Neural crest cell (in vitro differentiated cells): Measurements from ENCODE around the gene CIAO3. TPM values are rescaled to one million over a fixed set of nuclear protein-coding genes. Genes with fewer than 3 reads are reported as not detected.

Experiments
- DNase-seq: peaks from one replicate; pipeline ENCODE4 v3.0.0; 2021; ENCODE audit warnings: low read depth, mixed read lengths, low spot score
- H3K27ac Mint-ChIP-seq: one replicate; pipeline ENCODE4 v1.8.0; 2021; ENCODE audit warnings: mild to moderate bottlenecking, mixed read lengths; ENCODE audit not compliant: unreplicated experiment
- H3K27me3 Mint-ChIP-seq: 2 replicates; pipeline ENCODE4 v1.8.0; 2021; ENCODE audit warnings: low read depth, mild to moderate bottlenecking, mixed read lengths
- H3K36me3 Mint-ChIP-seq: 2 replicates; pipeline ENCODE4 v1.8.0; 2021; ENCODE audit warnings: low read depth, mild to moderate bottlenecking, mixed read lengths
- H3K4me1 Mint-ChIP-seq: 2 replicates; pipeline ENCODE4 v1.8.0; 2021; ENCODE audit warnings: mixed read lengths
- H3K4me3 Mint-ChIP-seq: one replicate; pipeline ENCODE4 v1.8.0; 2021; ENCODE audit warnings: mild to moderate bottlenecking, mixed read lengths
- H3K9me3 Mint-ChIP-seq: 2 replicates; pipeline ENCODE4 v1.8.0; 2021; ENCODE audit warnings: mixed read lengths
- total RNA-seq: library from RNA; stranded (reverse); gene quantifications from 2 replicates; pipeline ENCODE4 v1.2.1, GENCODE V29; 2021
- TF ChIP-seq, protein P1 (sequence below): fragments of 200-600 bp; sonication (generic); conservative IDR thresholded peaks from 2 replicates; pipeline ENCODE4 v1.5.0; 2021; ENCODE audit warnings: antibody characterized with exemption, mild to moderate bottlenecking

The CIAO3 gene
- total RNA-seq, 1 donor from 2014 or later, result 45.9 TPM

DNA sequence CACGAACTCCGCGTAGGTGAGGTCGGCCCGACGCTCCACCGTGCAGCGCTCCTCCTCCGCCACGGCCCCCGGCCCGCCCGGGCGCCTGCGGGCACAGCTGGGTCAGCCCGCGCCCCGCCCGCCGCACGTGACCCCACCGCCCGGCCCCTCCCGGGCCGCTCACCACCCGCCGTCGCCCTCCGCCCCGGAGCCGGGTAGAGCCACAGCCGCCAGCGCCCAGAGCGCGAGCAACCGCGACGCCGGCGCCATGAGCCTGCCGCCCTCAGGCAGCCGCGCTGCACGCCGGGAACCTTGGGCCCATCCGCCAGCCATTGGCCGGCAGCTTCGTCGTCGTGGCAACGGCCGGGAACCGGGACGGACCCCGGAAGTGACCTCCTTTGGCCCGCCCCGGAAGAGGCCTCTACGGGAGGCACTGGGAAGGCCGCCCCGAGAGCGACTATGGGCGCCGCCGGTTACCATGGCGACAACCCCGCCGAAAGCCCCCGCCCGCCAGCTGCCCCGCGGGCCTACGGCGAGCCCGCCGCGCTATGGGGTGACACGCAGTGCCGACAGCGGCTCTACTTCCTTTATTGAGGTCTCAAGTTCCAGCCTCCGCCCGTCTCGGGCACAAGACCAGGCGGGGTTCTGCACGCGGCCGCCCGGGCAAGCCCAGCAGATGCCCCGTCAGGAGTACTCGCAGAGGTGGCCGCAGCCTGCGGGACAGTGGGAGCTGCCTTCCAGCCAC is 56.6 kb downstream of the CIAO3 start, which contains the start of gene JMJD8:
JMJD8 (minus strand) TSS at position 264 of the 724 bp plus-strand sequence; CDS start at position 249, 15 bp downstream.
- TF ChIP-seq, protein P1, sequence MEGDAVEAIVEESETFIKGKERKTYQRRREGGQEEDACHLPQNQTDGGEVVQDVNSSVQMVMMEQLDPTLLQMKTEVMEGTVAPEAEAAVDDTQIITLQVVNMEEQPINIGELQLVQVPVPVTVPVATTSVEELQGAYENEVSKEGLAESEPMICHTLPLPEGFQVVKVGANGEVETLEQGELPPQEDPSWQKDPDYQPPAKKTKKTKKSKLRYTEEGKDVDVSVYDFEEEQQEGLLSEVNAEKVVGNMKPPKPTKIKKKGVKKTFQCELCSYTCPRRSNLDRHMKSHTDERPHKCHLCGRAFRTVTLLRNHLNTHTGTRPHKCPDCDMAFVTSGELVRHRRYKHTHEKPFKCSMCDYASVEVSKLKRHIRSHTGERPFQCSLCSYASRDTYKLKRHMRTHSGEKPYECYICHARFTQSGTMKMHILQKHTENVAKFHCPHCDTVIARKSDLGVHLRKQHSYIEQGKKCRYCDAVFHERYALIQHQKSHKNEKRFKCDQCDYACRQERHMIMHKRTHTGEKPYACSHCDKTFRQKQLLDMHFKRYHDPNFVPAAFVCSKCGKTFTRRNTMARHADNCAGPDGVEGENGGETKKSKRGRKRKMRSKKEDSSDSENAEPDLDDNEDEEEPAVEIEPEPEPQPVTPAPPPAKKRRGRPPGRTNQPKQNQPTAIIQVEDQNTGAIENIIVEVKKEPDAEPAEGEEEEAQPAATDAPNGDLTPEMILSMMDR, result no peak
- DNase-seq, result peak; percentile 91
- Mint-ChIP-seq H3K27me3 (peaks cover 8% of the 10 kb centered on the region), H3K27ac (peak within 1 kb of the TSS; percentile 12), H3K36me3 (peaks cover 5% of the 10 kb centered on the region), H3K4me1 (peaks cover 15% of the 10 kb centered on the region), H3K4me3 (peak within 1 kb of the TSS; percentile 90), H3K9me3 (no peaks in the 10 kb centered on the region)

DNA sequence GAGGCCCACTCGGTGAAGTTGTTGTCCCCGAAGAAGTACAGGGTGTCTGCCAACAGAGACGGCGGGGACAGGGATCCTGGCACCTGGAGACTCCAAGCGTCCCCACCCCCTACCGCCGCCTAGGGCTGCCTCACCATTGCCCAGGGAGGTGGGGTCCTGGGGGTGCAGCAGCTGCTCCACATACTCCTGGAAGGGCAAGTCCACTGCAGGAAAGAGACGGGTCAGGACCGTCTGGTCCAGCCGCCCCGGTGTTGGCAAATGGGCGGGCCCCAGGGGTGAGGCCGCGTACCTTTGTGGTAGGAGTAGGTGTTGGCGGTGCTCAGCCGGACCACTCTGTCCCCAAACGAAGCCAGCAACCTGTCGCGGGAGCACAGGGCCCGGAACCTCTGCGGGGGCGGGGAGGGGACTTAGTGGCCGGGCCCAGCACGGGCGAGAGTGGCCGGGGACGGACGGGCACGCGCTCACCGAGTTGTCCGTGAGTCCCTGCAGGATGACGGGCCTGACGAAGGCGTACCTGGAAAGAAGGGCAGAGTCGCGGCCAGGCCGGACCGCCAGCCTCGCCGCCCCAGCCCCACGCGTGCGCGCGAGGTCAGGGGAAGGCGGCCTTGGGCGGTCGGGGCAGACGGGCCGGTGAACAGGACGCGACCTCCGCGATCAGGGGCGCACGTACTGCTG is 57.3 kb downstream of the CIAO3 start:
- TF ChIP-seq, protein P1, result no peak
- peak overlapping the region; percentile 90 for H3K4me3 Mint-ChIP-seq
- DNase-seq, result no peak
- peaks cover 18% of the 10 kb centered on the region for H3K4me1 Mint-ChIP-seq
- H3K9me3 Mint-ChIP-seq, result no peaks in the 10 kb centered on the region
- H3K36me3 Mint-ChIP-seq, result peaks cover 5% of the 10 kb centered on the region
- H3K27me3 Mint-ChIP-seq, result peaks cover 10% of the 10 kb centered on the region
- H3K27ac Mint-ChIP-seq, result peak overlapping the region; percentile 12

DNA sequence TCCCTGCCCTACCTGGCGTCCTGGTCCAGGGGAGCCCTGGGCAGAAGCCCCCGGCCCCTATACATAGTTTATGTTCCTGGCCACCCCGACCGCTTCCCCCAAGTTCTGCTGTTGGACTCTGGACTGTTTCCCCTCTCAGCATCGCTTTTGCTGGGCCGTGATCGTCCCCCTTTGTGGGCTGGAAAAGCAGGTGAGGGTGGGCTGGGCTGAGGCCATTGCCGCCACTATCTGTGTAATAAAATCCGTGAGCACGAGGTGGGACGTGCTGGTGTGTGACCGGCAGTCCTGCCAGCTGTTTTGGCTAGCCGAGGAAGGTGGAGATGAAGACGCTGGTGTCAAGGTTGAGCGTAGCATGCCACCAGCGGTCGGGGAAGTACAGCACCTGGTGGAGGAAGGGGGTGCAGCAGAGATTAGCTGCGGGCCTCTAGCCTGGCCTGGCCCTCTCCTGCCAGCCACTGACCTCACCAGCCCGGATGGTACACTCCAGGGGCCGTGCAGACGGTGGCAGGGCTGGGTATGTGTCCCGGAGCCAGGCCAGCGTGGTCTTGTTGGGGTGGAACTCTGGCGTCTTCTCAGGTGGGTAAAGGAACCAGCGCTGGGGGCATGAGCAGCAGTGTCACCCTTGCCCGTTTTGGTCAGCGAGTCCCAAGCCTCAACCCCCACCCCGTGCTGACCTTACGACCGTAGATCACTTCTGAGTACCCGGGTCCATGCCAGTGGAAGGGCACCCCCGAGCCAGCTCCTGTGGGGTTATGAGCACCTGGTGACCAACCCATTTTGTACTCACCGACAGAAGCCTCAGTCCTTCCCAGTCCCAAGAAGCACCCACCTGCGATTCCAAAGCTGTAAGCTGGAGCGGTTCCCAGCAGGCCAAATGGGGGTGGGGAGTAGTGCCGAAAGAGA is 58.1 kb downstream of the CIAO3 start:
- Mint-ChIP-seq H3K27ac (peak overlapping the region; percentile 67), H3K27me3 (peaks cover 10% of the 10 kb centered on the region), H3K4me3 (peak overlapping the region; percentile 90), H3K9me3 (no peaks in the 10 kb centered on the region), H3K36me3 (peaks cover 5% of the 10 kb centered on the region), H3K4me1 (peaks cover 18% of the 10 kb centered on the region)
- TF ChIP-seq, protein P1, result no peak
- no peak for DNase-seq

DNA sequence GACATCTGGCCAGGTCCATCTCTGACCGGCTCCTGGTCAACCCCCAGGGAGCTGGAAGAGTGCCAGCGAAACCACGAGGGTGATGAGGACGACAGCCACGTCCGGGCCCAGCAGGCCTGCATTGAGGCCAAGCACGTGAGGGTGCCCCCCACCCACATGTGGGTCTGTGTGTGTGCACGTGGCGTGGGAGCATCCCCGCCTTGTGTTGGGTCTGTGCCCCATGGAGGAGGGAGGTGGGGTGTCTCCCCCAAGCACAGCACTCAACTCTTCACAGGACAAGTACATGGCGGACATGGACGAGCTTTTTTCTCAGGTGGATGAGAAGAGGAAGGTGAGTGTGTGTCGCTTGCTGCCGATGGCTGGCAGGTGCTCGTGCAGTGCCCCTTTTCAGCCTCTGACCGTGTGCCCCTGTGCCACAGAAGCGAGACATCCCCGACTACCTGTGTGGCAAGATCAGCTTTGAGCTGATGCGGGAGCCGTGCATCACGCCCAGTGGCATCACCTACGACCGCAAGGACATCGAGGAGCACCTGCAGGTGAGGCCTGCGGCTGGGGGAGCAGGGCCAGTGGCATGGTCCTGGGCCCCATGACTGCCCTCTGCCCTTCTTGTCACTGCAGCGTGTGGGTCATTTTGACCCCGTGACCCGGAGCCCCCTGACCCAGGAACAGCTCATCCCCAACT is 58.9 kb downstream of the CIAO3 start:
- Mint-ChIP-seq H3K27ac (peak overlapping the region; percentile 12), H3K36me3 (peaks cover 5% of the 10 kb centered on the region), H3K4me3 (peak overlapping the region; percentile 90), H3K27me3 (peaks cover 10% of the 10 kb centered on the region), H3K9me3 (no peaks in the 10 kb centered on the region), H3K4me1 (peaks cover 18% of the 10 kb centered on the region)
- TF ChIP-seq, protein P1, result no peak
- no peak for DNase-seq
